T-helper 1 cell (primary cell): ENCODE results near the gene PRSS22.

Experiments
- DNase-seq, 5 donors: peaks; one replicate each; pipeline ENCODE4 v3.0.0-alpha.2; 2012 to 2020

PRSS22 gene

DNA sequence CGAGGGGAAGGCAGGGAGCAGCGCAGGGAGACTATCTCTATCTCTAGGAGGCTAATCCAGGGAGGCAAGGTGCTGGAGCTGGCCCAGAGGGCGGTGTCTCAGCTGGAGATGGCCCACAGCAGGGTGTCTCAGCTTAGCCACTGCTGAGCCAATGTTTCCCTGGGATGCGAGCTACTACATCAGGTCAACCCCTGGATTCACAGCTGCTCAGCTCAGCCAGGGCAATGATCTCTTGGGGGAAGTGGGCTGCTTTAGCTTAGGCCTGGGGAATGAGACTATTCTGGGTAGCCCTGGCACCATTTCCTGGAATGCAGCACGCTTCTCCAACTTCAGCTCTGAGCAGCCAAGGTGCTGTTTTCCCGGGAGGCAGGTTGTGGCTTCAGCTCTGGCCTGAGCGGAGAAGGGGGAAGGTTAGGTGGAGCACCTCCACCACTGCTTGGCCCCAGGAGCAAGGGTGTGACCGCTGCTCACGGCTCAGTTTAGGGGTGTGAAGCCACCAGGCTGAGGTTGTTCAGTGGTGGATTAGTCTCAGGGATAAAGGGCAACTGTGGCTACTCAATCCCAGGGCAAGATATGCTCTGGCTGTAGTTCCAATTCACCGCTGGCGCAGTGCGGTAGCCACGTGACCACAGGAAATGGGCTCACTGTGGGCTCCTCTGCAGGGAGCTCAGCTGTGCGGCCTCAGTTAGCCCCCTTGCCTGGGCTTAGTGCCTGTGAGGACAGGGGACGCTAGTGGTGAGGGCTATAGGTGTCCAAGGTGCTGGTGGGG is 46.1 kb downstream of the PRSS22 start:
- no peak for DNase-seq

DNA sequence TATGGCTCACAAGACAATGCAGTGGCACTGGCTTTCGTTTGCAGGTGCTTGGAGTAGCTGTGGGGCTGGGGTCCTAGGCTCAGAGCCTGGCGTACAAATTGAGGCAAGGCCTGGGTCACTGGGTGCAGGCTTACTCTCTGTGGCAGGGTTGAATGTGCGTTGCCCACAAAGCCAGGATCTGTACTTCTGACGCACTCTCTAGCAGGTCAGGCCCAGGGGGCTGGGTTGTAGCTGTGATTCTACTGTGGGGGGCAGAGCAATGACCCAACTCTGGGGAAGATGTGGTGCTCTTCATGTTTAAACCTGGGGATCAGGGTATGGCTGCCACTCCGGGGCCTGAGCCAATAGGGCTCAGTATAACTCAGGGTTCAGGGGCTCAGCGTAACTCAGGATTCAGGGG is 47.3 kb downstream of the PRSS22 start:
- DNase-seq: no peak

DNA sequence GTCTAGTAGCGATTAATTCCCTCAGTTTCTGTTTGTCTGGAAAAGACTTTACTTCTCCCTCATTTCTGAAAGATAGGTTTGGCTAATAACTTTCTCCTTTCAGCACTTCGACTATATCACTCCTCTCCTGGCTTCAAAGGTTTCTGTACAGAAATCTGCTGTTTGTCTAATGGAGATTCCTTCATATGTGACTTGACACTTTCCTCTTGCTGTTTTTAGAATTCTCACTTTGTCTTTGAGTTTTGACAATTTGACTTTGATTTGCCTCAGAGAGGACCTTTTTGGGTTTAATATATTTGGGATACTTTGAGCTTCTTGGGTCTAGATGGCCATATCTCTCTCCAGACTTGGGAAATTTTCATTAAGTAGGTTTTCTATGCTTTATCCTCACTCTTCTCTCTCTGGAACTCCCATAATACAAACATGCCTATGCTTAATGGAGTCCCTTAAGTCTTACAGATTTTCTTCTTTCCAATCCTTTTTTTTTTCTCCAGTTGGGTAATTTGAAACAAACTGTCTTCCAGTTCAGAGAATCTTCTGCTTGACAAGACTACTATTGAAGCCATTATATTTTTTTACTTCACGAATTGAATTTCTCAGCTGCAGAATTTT is 48.7 kb downstream of the PRSS22 start:
- no peak for DNase-seq

DNA sequence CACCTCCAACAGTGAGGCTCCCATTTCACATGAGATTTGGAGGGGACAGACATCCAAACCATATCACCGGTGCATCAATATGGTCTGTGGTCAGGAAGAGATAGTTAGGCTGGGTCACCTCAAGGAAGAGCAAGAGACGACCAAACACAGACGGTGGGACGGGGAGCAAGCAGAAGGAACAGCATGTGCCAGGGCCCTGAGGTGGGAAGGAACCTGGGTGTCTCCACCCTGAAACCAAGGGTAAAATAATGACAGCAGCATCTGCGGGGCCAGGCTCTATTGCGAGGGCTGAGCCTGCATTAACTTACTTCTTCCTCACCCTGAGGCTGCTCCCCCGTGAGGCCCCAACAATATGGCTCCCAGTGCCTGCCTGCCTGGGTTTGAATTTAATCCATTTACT is 49.8 kb downstream of the PRSS22 start:
- DNase-seq: no peak

DNA sequence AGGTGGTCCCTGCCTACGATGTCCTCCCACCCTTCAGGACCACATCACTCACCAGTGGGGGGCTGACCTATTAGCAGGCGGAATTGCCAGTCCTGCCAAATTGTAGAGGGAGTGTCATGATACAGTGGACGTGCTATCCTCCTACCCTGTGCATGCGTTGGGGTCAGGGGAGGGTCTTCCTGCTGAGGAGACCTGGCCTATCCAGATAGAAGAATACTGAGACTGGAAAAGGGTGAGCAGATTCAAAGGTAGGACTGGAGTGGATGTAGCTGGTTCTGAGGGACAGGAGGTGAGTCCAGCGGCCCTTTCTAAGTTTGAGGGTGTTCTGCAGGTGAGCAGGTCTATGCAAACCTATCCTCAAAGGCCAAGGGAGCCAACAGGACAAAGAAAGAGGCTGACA is 51.7 kb downstream of the PRSS22 start:
- no peak for DNase-seq

DNA sequence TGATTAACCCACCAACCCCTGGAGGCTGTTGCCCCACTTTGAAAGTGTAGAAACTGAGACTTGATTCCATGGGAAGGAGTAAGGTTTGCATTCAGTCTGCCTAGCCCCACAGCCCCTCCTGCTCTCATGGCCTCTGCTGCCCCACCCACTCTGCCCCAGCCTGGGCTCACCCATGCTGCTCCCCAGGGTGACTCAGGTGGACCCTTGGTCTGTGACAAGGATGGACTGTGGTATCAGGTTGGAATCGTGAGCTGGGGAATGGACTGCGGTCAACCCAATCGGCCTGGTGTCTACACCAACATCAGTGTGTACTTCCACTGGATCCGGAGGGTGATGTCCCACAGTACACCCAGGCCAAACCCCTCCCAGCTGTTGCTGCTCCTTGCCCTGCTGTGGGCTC is 53.2 kb downstream of the PRSS22 start:
- no peak for DNase-seq

DNA sequence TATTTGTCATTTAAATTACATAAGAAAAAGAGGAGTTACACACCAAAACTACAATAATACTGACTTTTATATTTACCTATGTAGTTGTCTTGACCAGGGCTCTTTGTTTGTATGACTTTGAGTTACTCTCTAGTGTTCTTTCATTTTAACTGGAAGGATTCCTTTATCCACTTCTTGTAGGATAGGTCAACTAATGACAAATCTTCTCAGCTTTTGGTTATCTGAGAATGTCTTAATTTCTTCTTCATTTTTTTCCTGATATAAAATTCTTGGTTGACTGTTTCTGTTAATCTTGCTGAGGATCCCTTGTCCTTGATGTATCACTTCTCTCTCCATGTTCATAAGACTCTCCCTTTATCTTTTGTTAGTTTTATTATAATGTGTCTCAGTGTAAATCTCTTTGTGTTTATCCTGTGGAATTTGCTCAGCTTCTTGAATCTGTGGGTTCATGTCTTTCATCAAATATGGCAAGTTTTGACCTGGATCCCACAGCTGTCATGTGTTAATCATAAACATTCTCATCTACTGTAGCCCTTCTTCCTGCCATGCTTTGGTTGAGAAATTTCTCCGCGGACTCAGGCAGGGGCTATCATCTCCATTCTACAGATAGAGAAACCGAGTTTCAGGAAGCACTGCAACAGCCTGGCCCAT is 54.3 kb downstream of the PRSS22 start:
- no peak for DNase-seq
